HepG2 (cell line): ENCODE results near the gene PTPA. TPM values are rescaled to one million over a fixed set of nuclear protein-coding genes. Genes with fewer than 3 reads are reported as not detected.

Source experiments
- ATAC-seq: fragments of 200-7000 bp; cut with Tn5 transposase; 3 replicates; pipeline ENCODE4 v1.9.1; 2020; ENCODE audit warnings: mild to moderate bottlenecking, moderate library complexity
- BruUV-seq: library from RNA; stranded (reverse); fragments of 400-500 nt; replicated peaks from 2 replicates; lab custom pipeline; 2021; lab: Mats Ljungman, UMichigan
- CTCF ChIA-PET: fragments of 300-600 bp; formaldehyde crosslinking; extraction: SDS; loops from one replicate; lab custom pipeline; 2021; ENCODE audit warnings: low total read pairs, inconsistent platforms, low intra/inter-chr PET ratio; lab: Yijun Ruan, JAX
- POLR2A ChIA-PET: fragments of 350-600 bp; sonication (Branson Sonifier 250); formaldehyde crosslinking; loops from one replicate; lab custom pipeline; 2020; ENCODE audit warnings: antibody characterized with exemption, inconsistent platforms; lab: Yijun Ruan, JAX
- DNase-seq: peaks from one replicate; pipeline ENCODE4 v3.0.0-alpha.2; 2015; ENCODE audit warnings: low spot score
- FAIRE-seq: peaks from 3 replicates; lab custom pipeline; 2011; peaks lifted over from hg19 to GRCh38; lab: Jason Lieb, UNC
- H2AFZ ChIP-seq: one replicate; pipeline ENCODE4 v1.6.1; 2011; ENCODE audit warnings: low read length, inconsistent platforms
- H3K27ac ChIP-seq: fragments of 300-600 bp; 3 replicates; pipeline ENCODE4 v1.8.0; 2011; ENCODE audit warnings: mixed run types, mild to moderate bottlenecking, mixed read lengths, low read length, inconsistent platforms; ENCODE audit not compliant: insufficient read depth; ENCODE audit errors: extremely low read length
- H3K27me3 ChIP-seq, 2 experiments: fragments of 200-600 bp in 1 of 2; 2 replicates in 1 of 2; 3 replicates in 1 of 2; pipeline versions ENCODE4 v1.6.0 to v1.8.0; 2011; ENCODE audit warnings: low read length in 2 of 2, mild to moderate bottlenecking in 2 of 2, moderate library complexity in 2 of 2, inconsistent platforms in 1 of 2; ENCODE audit not compliant: insufficient read depth in 2 of 2, control insufficient read depth in 1 of 2
- H3K36me3 ChIP-seq, 2 experiments: fragments of 200-600 bp in 1 of 2; replicated peaks in 1 of 2; 2 replicates in 1 of 2; 3 replicates in 1 of 2; pipeline versions ENCODE4 v1.5.1 to v1.8.0; 2011; ENCODE audit warnings: low read length in 2 of 2, inconsistent platforms in 1 of 2; ENCODE audit not compliant: insufficient read depth in 2 of 2, control insufficient read depth in 1 of 2
- H3K4me1 ChIP-seq: 2 replicates; pipeline ENCODE4 v1.5.1; 2012; ENCODE audit warnings: low read length, inconsistent platforms; ENCODE audit not compliant: insufficient read depth
- H3K4me2 ChIP-seq: 2 replicates; pipeline ENCODE4 v1.6.0; 2011; ENCODE audit warnings: low read depth, low read length, inconsistent platforms
- H3K4me3 ChIP-seq, 3 experiments: fragments of 200-600 bp in 1 of 3; sonication (generic), shearing (Covaris generic) in 1 of 3; replicated peaks in 1 of 3; 2 replicates each; pipeline ENCODE4 v1.5.1; 2011 to 2016; ENCODE audit warnings: low read length in 3 of 3, inconsistent platforms in 2 of 3, low read depth in 2 of 3, mild to moderate bottlenecking in 2 of 3, control low read depth in 1 of 3, mixed read lengths in 1 of 3; ENCODE audit not compliant: insufficient read depth in 1 of 3
- H3K79me2 ChIP-seq: one replicate; pipeline ENCODE4 v1.6.1; 2011; ENCODE audit warnings: low read length, inconsistent platforms; ENCODE audit not compliant: insufficient read depth
- H3K9ac ChIP-seq: 2 replicates; pipeline ENCODE4 v1.6.0; 2011; ENCODE audit warnings: mild to moderate bottlenecking, low read depth, low read length, inconsistent platforms; ENCODE audit not compliant: insufficient read depth
- H3K9me3 ChIP-seq: 2 replicates; pipeline ENCODE4 v1.5.1; 2012; ENCODE audit warnings: mild to moderate bottlenecking, low read length
- H4K20me1 ChIP-seq: 2 replicates; pipeline ENCODE4 v1.6.0; 2011; ENCODE audit warnings: inconsistent platforms, mild to moderate bottlenecking, low read length, moderate library complexity; ENCODE audit not compliant: insufficient read depth
- ELF1 ChIP-seq: sonication (generic); formaldehyde crosslinking; IDR thresholded peaks from 2 replicates; pipeline ENCODE4 v1.4.0; 2020; ENCODE audit warnings: missing genetic modification reagents
- HES4 ChIP-seq: sonication (generic); formaldehyde crosslinking; IDR thresholded peaks from 2 replicates; pipeline ENCODE4 v1.9.0; 2021; ENCODE audit warnings: mild to moderate bottlenecking, missing genetic modification reagents, borderline replicate concordance
- IRX3 ChIP-seq: sonication (generic); formaldehyde crosslinking; IDR thresholded peaks from 2 replicates; pipeline ENCODE4 v1.8.1; 2023; ENCODE audit warnings: mild to moderate bottlenecking, low read depth, missing genetic modification reagents, borderline replicate concordance
- MIER3 ChIP-seq: IDR thresholded peaks from 2 replicates; pipeline ENCODE4 v1.6.1; 2016; ENCODE audit warnings: missing compliant biosample characterization, borderline replicate concordance
- MTERF4 ChIP-seq: sonication (generic); formaldehyde crosslinking; IDR thresholded peaks from 2 replicates; pipeline ENCODE4 v1.8.0; 2023; ENCODE audit warnings: mild to moderate bottlenecking, missing genetic modification reagents
- NFRKB ChIP-seq: fragments of 450-650 bp; IDR thresholded peaks from 2 replicates; pipeline ENCODE4 v1.6.1; 2017
- PAX8 ChIP-seq: sonication (generic); formaldehyde crosslinking; IDR thresholded peaks from 2 replicates; pipeline ENCODE4 v1.8.0; 2022; ENCODE audit warnings: mild to moderate bottlenecking, missing genetic modification reagents, borderline replicate concordance
- RBM22 ChIP-seq: fragments of 200-400 bp; formaldehyde crosslinking; optimal IDR thresholded peaks from 2 replicates; pipeline ENCODE3; 2017; ENCODE audit warnings: mild to moderate bottlenecking, low read length, moderate library complexity
- TEAD3 ChIP-seq: optimal IDR thresholded peaks from 2 replicates; pipeline ENCODE3; 2016; ENCODE audit warnings: borderline replicate concordance
- THAP9 ChIP-seq: sonication (generic); formaldehyde crosslinking; IDR thresholded peaks from 2 replicates; pipeline ENCODE4; 2020; ENCODE audit warnings: missing genetic modification reagents, mild to moderate bottlenecking, borderline replicate concordance
- ZFYVE20 ChIP-seq: sonication (generic); formaldehyde crosslinking; IDR thresholded peaks from 2 replicates; pipeline ENCODE4 v1.8.0; 2023; ENCODE audit warnings: low read depth, mild to moderate bottlenecking, moderate library complexity, missing genetic modification reagents, borderline replicate concordance
- ZNF275 ChIP-seq: sonication (generic); formaldehyde crosslinking; IDR thresholded peaks from 2 replicates; pipeline ENCODE4 v1.8.0; 2022; ENCODE audit warnings: missing genetic modification reagents, mild to moderate bottlenecking, inconsistent platforms, borderline replicate concordance
- ZNF441 ChIP-seq: sonication (generic); formaldehyde crosslinking; IDR thresholded peaks from 2 replicates; pipeline ENCODE4 v1.7.0; 2021; ENCODE audit warnings: missing genetic modification reagents, borderline replicate concordance
- ZNF501 ChIP-seq: sonication (generic); formaldehyde crosslinking; IDR thresholded peaks from 2 replicates; pipeline ENCODE4 v1.5.1; 2020; ENCODE audit warnings: mild to moderate bottlenecking, moderate library complexity, missing genetic modification reagents
- ZNF556 ChIP-seq: sonication (generic); formaldehyde crosslinking; IDR thresholded peaks from 2 replicates; pipeline ENCODE4 v1.4.0; 2020; ENCODE audit warnings: mild to moderate bottlenecking, missing genetic modification reagents, borderline replicate concordance
- ZNF567 ChIP-seq: sonication (generic); formaldehyde crosslinking; IDR thresholded peaks from 2 replicates; pipeline ENCODE4 v1.8.1; 2023; ENCODE audit warnings: mild to moderate bottlenecking, missing genetic modification reagents, borderline replicate concordance
- ZNF780A ChIP-seq: sonication (generic); formaldehyde crosslinking; IDR thresholded peaks from 2 replicates; pipeline ENCODE4 v1.8.0; 2022; ENCODE audit warnings: mild to moderate bottlenecking, missing genetic modification reagents, moderate library complexity
- ZSCAN21 ChIP-seq: sonication (generic); formaldehyde crosslinking; IDR thresholded peaks from 2 replicates; pipeline ENCODE4 v1.8.0; 2022; ENCODE audit warnings: mild to moderate bottlenecking, missing genetic modification reagents, moderate library complexity, borderline replicate concordance
- WGBS: methylation state at CpG from one replicate; pipeline ENCODE4 v1.1.6; 2017; ENCODE audit warnings: low lambda C conversion rate; 5-methylcytosine and 5-hydroxymethylcytosine counted together
- in situ Hi-C: cut with HindIII; loops from 2 replicates; pipeline ENCODE4 v1.10.0; 2017; ENCODE audit warnings: low pct_unique_long_range_greater_than_20kb; ENCODE audit not compliant: extremely low pct_ligation_motif_present
- intact Hi-C: fragments of 100-400 bp; cut with micrococcal nuclease; formaldehyde crosslinking; loops from one replicate; pipeline ENCODE4 v1.10.0; 2022; ENCODE audit not compliant: unreplicated experiment
- polyA plus RNA-seq, 8 experiments: library from polyadenylated mRNA; depleted of rRNA in 3 of 8; stranded (reverse) in 7 of 8; unstranded in 1 of 8; fragments of >200 nt; fragmentation: Illumina TruSeq in 4 of 8; extraction: Trizol in 4 of 8; gene quantifications; 2 replicates each; pipeline versions ENCODE4 v1.2.1 to v1.2.3, GENCODE V29; 2011 to 2016; ENCODE audit warnings: low read depth in 4 of 8, missing spikeins in 1 of 8, mixed read lengths in 1 of 8; ENCODE audit not compliant: insufficient read depth in 1 of 8
- total RNA-seq, 5 experiments: library from RNA; depleted of rRNA; stranded (reverse); fragments of >200 nt; fragmentation: Illumina TruSeq; extraction: Trizol; gene quantifications; 2 replicates each; pipeline ENCODE4 v1.2.3, GENCODE V29; 2016; ENCODE audit warnings: low read depth in 1 of 5
- TF ChIP-seq, protein P1 (sequence below): sonication (generic); formaldehyde crosslinking; IDR thresholded peaks from 2 replicates; pipeline ENCODE4 v1.4.0; 2020; ENCODE audit warnings: mild to moderate bottlenecking, missing genetic modification reagents

The PTPA gene
- total and polyA plus RNA-seq, 2 of the 13 experiments (the other 11 are each of a cell fraction or from before 2014, with no cell fraction given): 79.3 to 105 TPM

- no peak for TF ChIP-seq ZNF501 (CRISPR knock-in tag)
- no peak for TF ChIP-seq HES4 (CRISPR knock-in tag)
Measured at GRCh38 chr9:129145316-129145715, 34.1 kb downstream of the PTPA start (continued).

- peak overlapping the region; percentile 32 for H3K27ac ChIP-seq
- peaks cover 5% of the 10 kb centered on the region for H3K79me2 ChIP-seq
- H3K27me3 ChIP-seq: no peaks in the 10 kb centered on the region
- 96% methylated on average over 3 of the region's 7 CpGs for WGBS
- H3K4me2 ChIP-seq: no peak overlapping the region
- ATAC-seq: peak; percentile 6; the same call in 2 of the 3 replicates
- ChIA-PET POLR2A (interaction anchor here (1.1 kb wide), 1 partner anchor 32 kb away, joined by 3 read pairs; the partner anchor contains the start of gene IER5L), CTCF (no interaction called here)
- H3K9me3 ChIP-seq: no peaks in the 10 kb centered on the region
- H4K20me1 ChIP-seq: no peaks in the 10 kb centered on the region
- no peak overlapping the region for H3K9ac ChIP-seq
- no peak overlapping the region for H2AFZ ChIP-seq
- no TSS peak for BruUV-seq
- DNase-seq: peak; percentile 21
- no peak overlapping the region for H3K4me3 ChIP-seq
- intact Hi-C loops (no loop called here), in situ Hi-C loops (no loop called here)
- H3K36me3 ChIP-seq: peaks cover 9 to 29% of the 10 kb centered on the region in 2 experiments
- H3K4me1 ChIP-seq: peaks cover 49% of the 10 kb centered on the region
- FAIRE-seq: no peak
- TF ChIP-seq RBM22 (peak; percentile 60), IRX3 (CRISPR knock-in tag) (no peak), ELF1 (CRISPR knock-in tag) (no peak), NFRKB (no peak), ZSCAN21 (CRISPR knock-in tag) (no peak), TEAD3 (CRISPR knock-in tag) (peak; percentile 25), ZNF567 (CRISPR knock-in tag) (no peak), ZNF275 (CRISPR knock-in tag) (no peak), ZNF441 (CRISPR knock-in tag) (no peak), ZNF780A (no peak), THAP9 (CRISPR knock-in tag) (no peak), ZNF556 (CRISPR knock-in tag) (no peak), ZFYVE20 (CRISPR knock-in tag) (no peak), MIER3 (CRISPR knock-in tag) (no peak), MTERF4 (no peak), PAX8 (no peak)
- TF ChIP-seq, protein P1, sequence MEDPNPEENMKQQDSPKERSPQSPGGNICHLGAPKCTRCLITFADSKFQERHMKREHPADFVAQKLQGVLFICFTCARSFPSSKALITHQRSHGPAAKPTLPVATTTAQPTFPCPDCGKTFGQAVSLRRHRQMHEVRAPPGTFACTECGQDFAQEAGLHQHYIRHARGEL (CRISPR knock-in tag): no peak
Measured at GRCh38 chr9:129145841-129146292, 34.7 kb downstream of the PTPA start.
